K562 (cell line): Measurements from ENCODE around the gene PPARG. TPM values are rescaled to one million over a fixed set of nuclear protein-coding genes. Genes with fewer than 3 reads are reported as not detected.

ENCODE experiments used
- ATAC-seq: fragments of 200-7000 bp; cut with Tn5 transposase; 3 replicates; pipeline ENCODE4 v1.9.1; 2020; ENCODE audit warnings: moderate library complexity
- BruUV-seq: library from RNA; stranded (reverse); fragments of 400-500 nt; replicated peaks from 2 replicates; lab custom pipeline; 2021; lab: Mats Ljungman, UMichigan
- CTCF ChIA-PET: fragments of 300-600 bp; formaldehyde crosslinking; extraction: SDS; loops from one replicate; lab custom pipeline; 2021; ENCODE audit warnings: low intra/inter-chr PET ratio; lab: Yijun Ruan, JAX
- POLR2A ChIA-PET: fragments of 300-600, 350-650 bp; sonication (Branson Sonifier 250); formaldehyde crosslinking; extraction: SDS; loops from one replicate; lab custom pipeline; 2021; ENCODE audit warnings: antibody characterized with exemption, inconsistent platforms; lab: Yijun Ruan, JAX
- DNase-seq, 4 experiments: peaks; one replicate each; pipeline versions ENCODE4 v3.0.0 to v3.0.0-alpha.2; 2011 to 2018; ENCODE audit warnings: low spot score in 3 of 4, mixed read lengths in 3 of 4; ENCODE audit errors: extremely low read depth in 1 of 4
- FAIRE-seq: peaks from 2 replicates; lab custom pipeline; 2011; peaks lifted over from hg19 to GRCh38; lab: Jason Lieb, UNC
- H2AFZ ChIP-seq: 2 replicates; pipeline ENCODE4 v1.6.0; 2011; ENCODE audit warnings: low read depth, low read length, control low read depth, inconsistent platforms
- H3K27ac ChIP-seq: fragments of 200-600 bp; 3 replicates; pipeline ENCODE4 v1.8.0; 2011; ENCODE audit warnings: low read depth, mild to moderate bottlenecking, control low read depth, inconsistent platforms, low read length, moderate library complexity, mixed read lengths; ENCODE audit errors: extremely low read depth
- H3K27me3 ChIP-seq, 2 experiments: fragments of 300-600 bp in 1 of 2; 2 replicates in 1 of 2; 3 replicates in 1 of 2; pipeline versions ENCODE4 v1.6.0 to v1.8.0; 2011; ENCODE audit warnings: inconsistent platforms in 2 of 2, low read length in 2 of 2, mild to moderate bottlenecking in 1 of 2, mixed read lengths in 1 of 2, moderate library complexity in 1 of 2; ENCODE audit not compliant: control insufficient read depth in 2 of 2, insufficient read depth in 2 of 2
- H3K36me3 ChIP-seq: fragments of 300-600 bp; 3 replicates; pipeline ENCODE4 v1.8.0; 2011; ENCODE audit warnings: mild to moderate bottlenecking, low read length, inconsistent platforms; ENCODE audit not compliant: control insufficient read depth, insufficient read depth
- H3K4me1 ChIP-seq, 2 experiments: fragments of 200-600 bp in 1 of 2; replicated peaks in 1 of 2; 2 replicates in 1 of 2; 3 replicates in 1 of 2; pipeline versions ENCODE4 v1.5.1 to v1.8.0; 2011; ENCODE audit warnings: inconsistent platforms in 2 of 2, low read length in 2 of 2, mild to moderate bottlenecking in 1 of 2, mixed read lengths in 1 of 2, moderate library complexity in 1 of 2; ENCODE audit not compliant: control insufficient read depth in 2 of 2, insufficient read depth in 2 of 2
- H3K4me2 ChIP-seq: 2 replicates; pipeline ENCODE4 v1.6.1; 2011; ENCODE audit warnings: low read length, control low read depth, inconsistent platforms, mixed read lengths; ENCODE audit not compliant: insufficient read depth
- H3K4me3 ChIP-seq: fragments of 200-600 bp; sonication (generic), shearing (Covaris generic); 2 replicates; pipeline ENCODE4 v1.5.1; 2016; ENCODE audit warnings: control low read depth, inconsistent platforms
- H3K79me2 ChIP-seq: fragments of 200-600 bp; 3 replicates; pipeline ENCODE4 v1.8.0; 2011; ENCODE audit warnings: low read length, inconsistent platforms; ENCODE audit not compliant: control insufficient read depth, insufficient read depth
- H3K9ac ChIP-seq, 2 experiments: 2 replicates each; pipeline versions ENCODE4 v1.6.0 to v1.6.1; 2011; ENCODE audit warnings: low read depth in 2 of 2, low read length in 2 of 2, control low read depth in 1 of 2, inconsistent platforms in 1 of 2, mild to moderate bottlenecking in 1 of 2, mixed read lengths in 1 of 2; ENCODE audit not compliant: insufficient read depth in 1 of 2
- H3K9me1 ChIP-seq: one replicate; pipeline ENCODE4 v1.6.0; 2011; ENCODE audit warnings: inconsistent platforms, mild to moderate bottlenecking, low read length, moderate library complexity; ENCODE audit not compliant: control insufficient read depth, insufficient read depth
- H3K9me3 ChIP-seq: replicated peaks from 2 replicates; pipeline ENCODE4 v1.5.1; 2011; ENCODE audit warnings: low read depth, low read length, inconsistent platforms; ENCODE audit not compliant: control insufficient read depth, insufficient read depth
- H4K20me1 ChIP-seq: replicated peaks from 2 replicates; pipeline ENCODE4 v1.6.1; 2011; ENCODE audit warnings: low read length, inconsistent platforms, mixed read lengths; ENCODE audit not compliant: control insufficient read depth, insufficient read depth
- CC2D1A ChIP-seq: fragments of 450-650 bp; IDR thresholded peaks from 2 replicates; pipeline ENCODE4 v1.6.1; 2017; ENCODE audit warnings: mild to moderate bottlenecking
- ETV1 ChIP-seq: fragments of 450-650 bp; conservative IDR thresholded peaks from 2 replicates; pipeline ENCODE4 v1.6.1; 2016; ENCODE audit warnings: missing genetic modification characterization, control low read depth, low read depth, missing compliant biosample characterization
- ETV5 ChIP-seq: sonication (generic); formaldehyde crosslinking; IDR thresholded peaks from 2 replicates; pipeline ENCODE4 v1.4.0; 2020; ENCODE audit warnings: low read depth, mild to moderate bottlenecking, missing genetic modification reagents
- KAT8 ChIP-seq: fragments of 450-650 bp; IDR thresholded peaks from 2 replicates; pipeline ENCODE4 v1.6.1; 2016; ENCODE audit warnings: low read depth, mild to moderate bottlenecking
- NR1H2 ChIP-seq: sonication (generic); formaldehyde crosslinking; IDR thresholded peaks from 2 replicates; pipeline ENCODE4 v1.4.0; 2020; ENCODE audit warnings: mild to moderate bottlenecking, missing genetic modification reagents
- PHTF2 ChIP-seq: fragments of 250-450 bp; sonication (Bioruptor Pico); IDR thresholded peaks from 2 replicates; pipeline ENCODE4 v1.5.0; 2021; ENCODE audit warnings: mild to moderate bottlenecking
- RBM22 ChIP-seq: fragments of 200-400 bp; formaldehyde crosslinking; IDR thresholded peaks from 2 replicates; pipeline ENCODE4 v1.6.1; 2018; ENCODE audit warnings: low read length, low read depth; ENCODE audit not compliant: poor library complexity, severe bottlenecking
- SP1 ChIP-seq: sonication (generic); formaldehyde crosslinking; IDR thresholded peaks from 2 replicates; pipeline ENCODE4 v1.8.1; 2022; ENCODE audit warnings: mild to moderate bottlenecking, missing genetic modification reagents
- SREBF2 ChIP-seq: sonication (generic); formaldehyde crosslinking; IDR thresholded peaks from 2 replicates; pipeline ENCODE4 v1.4.0; 2020; ENCODE audit warnings: mild to moderate bottlenecking, missing genetic modification reagents
- ZC3H11A ChIP-seq: IDR thresholded peaks from 2 replicates; pipeline ENCODE4 v1.6.1; 2012; ENCODE audit warnings: low read depth, low read length, improper control_type of control experiment
- ZNF146 ChIP-seq: IDR thresholded peaks from one replicate; pipeline ENCODE4 v1.6.1; 2018; ENCODE audit warnings: missing compliant biosample characterization; ENCODE audit not compliant: unreplicated experiment
- WGBS: fragments of 100-300 bp; shearing (Covaris generic); methylation state at CpG from one replicate; pipeline ENCODE4 v1.1.6; 2016; ENCODE audit warnings: low coverage, mixed read lengths; ENCODE audit not compliant: insufficient coverage; ENCODE audit errors: missing lambda C conversion rate; 5-methylcytosine and 5-hydroxymethylcytosine counted together
- in situ Hi-C: fragments of 300-500 bp; cut with MboI; formaldehyde crosslinking; loops from 4 replicates; pipeline ENCODE4 v1.15.0; 2018; ENCODE audit warnings: inconsistent platforms, mixed read lengths
- intact Hi-C: fragments of 100-400 bp; cut with micrococcal nuclease; formaldehyde crosslinking; loops from 2 replicates; pipeline ENCODE4 v1.14.2; 2022
- polyA plus RNA-seq, 8 experiments: library from polyadenylated mRNA; depleted of rRNA in 4 of 8; stranded (reverse) in 5 of 8; unstranded in 3 of 8; fragments of >200 nt; fragmentation: Nextera tagmentation in 2 of 8; fragmentation: Illumina TruSeq in 1 of 8; extraction: Ambion mirVana in 2 of 8; extraction: Trizol in 1 of 8; gene quantifications; 2 replicates each; pipeline versions ENCODE4 v1.2.1 to v1.2.3, GENCODE V29; 2011 to 2014; ENCODE audit warnings: inconsistent platforms in 1 of 8, missing spikeins in 1 of 8
- total RNA-seq, 7 experiments: library from RNA; depleted of rRNA in 6 of 7; stranded (reverse); fragments of >200 nt in 6 of 7; fragmentation: Illumina TruSeq in 2 of 7; extraction: Trizol in 2 of 7; gene quantifications; 2 replicates each; pipeline versions ENCODE4 v1.2.1 to v1.2.3, GENCODE V29; 2011 to 2021; ENCODE audit warnings: low replicate concordance in 1 of 7
- TF ChIP-seq, protein P1 (sequence below): fragments of 150-350 bp; conservative IDR thresholded peaks from 2 replicates; pipeline ENCODE4 v1.6.1; 2014; ENCODE audit warnings: low read length
- TF ChIP-seq, protein P2 (sequence below): fragments of 250-450 bp; sonication (Bioruptor Pico); IDR thresholded peaks from 2 replicates; pipeline ENCODE4 v1.8.0; 2021; ENCODE audit warnings: borderline replicate concordance, mild to moderate bottlenecking, moderate library complexity; ENCODE audit not compliant: poor library complexity, severe bottlenecking

Gene PPARG
- total and polyA plus RNA-seq, 9 of the 15 experiments (the other 6 are each of a cell fraction or from before 2014, with no cell fraction given) = not detected

DNA sequence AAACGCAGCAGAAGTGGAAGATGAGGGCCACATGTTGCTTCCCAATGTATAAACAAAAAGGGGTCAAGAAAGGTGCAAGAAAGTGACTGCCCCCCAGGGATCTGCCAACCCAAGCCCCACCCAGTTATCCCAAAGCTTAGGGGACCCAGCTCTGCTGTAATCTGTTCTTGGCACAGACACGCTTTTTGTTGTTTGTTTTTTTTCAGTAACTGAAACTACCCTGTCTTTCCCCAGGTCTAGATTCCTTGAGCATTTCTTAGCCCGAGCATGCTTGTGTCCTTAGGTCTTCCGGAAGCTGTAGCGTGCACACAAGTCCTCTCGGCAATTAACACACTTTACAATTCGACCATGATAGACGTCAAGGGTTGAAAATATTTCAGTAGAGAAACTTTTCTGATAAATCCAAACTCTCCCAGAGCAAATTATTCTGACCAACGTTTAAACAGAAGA, 8.5 kb upstream of the PPARG start:
- Histone ChIP-seq H3K79me2 (no peaks in the 10 kb centered on the region), H3K36me3 (no peaks in the 10 kb centered on the region), H4K20me1 (no peaks in the 10 kb centered on the region), H3K4me1 (no peaks in the 10 kb centered on the region)
- in situ Hi-C loops = no loop called here
- POLR2A ChIA-PET = no interaction called here
- DNase-seq = no peak
- 1% methylated on average over 9 of the region's 9 CpGs for WGBS
- TF ChIP-seq ETV5 (CRISPR knock-in tag) (no peak), ZNF146 (CRISPR knock-in tag) (no peak), ETV1 (tag) (no peak), NR1H2 (CRISPR knock-in tag) (no peak), PHTF2 (CRISPR knock-in tag) (no peak), CC2D1A (no peak), SP1 (CRISPR knock-in tag) (no peak), KAT8 (no peak), ZC3H11A (no peak), RBM22 (no peak), SREBF2 (CRISPR knock-in tag) (no peak)
- TF ChIP-seq, protein P1, sequence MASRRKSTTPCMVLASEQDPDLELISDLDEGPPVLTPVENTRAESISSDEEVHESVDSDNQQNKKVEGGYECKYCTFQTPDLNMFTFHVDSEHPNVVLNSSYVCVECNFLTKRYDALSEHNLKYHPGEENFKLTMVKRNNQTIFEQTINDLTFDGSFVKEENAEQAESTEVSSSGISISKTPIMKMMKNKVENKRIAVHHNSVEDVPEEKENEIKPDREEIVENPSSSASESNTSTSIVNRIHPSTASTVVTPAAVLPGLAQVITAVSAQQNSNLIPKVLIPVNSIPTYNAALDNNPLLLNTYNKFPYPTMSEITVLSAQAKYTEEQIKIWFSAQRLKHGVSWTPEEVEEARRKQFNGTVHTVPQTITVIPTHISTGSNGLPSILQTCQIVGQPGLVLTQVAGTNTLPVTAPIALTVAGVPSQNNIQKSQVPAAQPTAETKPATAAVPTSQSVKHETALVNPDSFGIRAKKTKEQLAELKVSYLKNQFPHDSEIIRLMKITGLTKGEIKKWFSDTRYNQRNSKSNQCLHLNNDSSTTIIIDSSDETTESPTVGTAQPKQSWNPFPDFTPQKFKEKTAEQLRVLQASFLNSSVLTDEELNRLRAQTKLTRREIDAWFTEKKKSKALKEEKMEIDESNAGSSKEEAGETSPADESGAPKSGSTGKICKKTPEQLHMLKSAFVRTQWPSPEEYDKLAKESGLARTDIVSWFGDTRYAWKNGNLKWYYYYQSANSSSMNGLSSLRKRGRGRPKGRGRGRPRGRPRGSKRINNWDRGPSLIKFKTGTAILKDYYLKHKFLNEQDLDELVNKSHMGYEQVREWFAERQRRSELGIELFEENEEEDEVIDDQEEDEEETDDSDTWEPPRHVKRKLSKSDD = no peak
- TF ChIP-seq, protein P2, sequence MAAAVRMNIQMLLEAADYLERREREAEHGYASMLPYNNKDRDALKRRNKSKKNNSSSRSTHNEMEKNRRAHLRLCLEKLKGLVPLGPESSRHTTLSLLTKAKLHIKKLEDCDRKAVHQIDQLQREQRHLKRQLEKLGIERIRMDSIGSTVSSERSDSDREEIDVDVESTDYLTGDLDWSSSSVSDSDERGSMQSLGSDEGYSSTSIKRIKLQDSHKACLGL (CRISPR knock-in tag) = no peak
- TF ChIP-seq, all 486 proteins: peak for 0
- ATAC-seq (no peak), FAIRE-seq (no peak)
- Histone ChIP-seq H2AFZ (no peak overlapping the region), H3K27me3 (peaks cover 9 to 10% of the 10 kb centered on the region in 2 experiments; a peak in 4 of 5 replicates), H3K9me1 (no peaks in the 10 kb centered on the region), H3K27ac (no peak overlapping the region), H3K9ac (no peak overlapping the region), H3K4me3 (no peak overlapping the region), H3K4me2 (no peak overlapping the region), H3K9me3 (no peaks in the 10 kb centered on the region)
- intact Hi-C loops = no loop called here
- BruUV-seq = no TSS peak
- CTCF ChIA-PET = no interaction called here
